Measurements from ENCODE around the gene AKAP6.
A peak's percentile ranks its signal among the peaks of the same experiment; 100 is the strongest.

Gene AKAP6

GRCh38 chr14:32412532-32412931 is 83.4 kb downstream of the AKAP6 start:
- DNase-seq, result peak in 1 of 5 experiments; percentile 69

GRCh38 chr14:32413967-32414640 is 85.0 kb downstream of the AKAP6 start:
- DNase-seq, result no peak

- no peak for DNase-seq
Observed at GRCh38 chr14:32414808-32415255, 85.7 kb downstream of the AKAP6 start.

GRCh38 chr14:32417956-32418552 is 89.0 kb downstream of the AKAP6 start:
- DNase-seq, result no peak

- peak in 1 of 5 experiments; percentile 6 for DNase-seq
Observed at GRCh38 chr14:32419429-32419828, 90.3 kb downstream of the AKAP6 start.

GRCh38 chr14:32421781-32422180 is 92.7 kb downstream of the AKAP6 start:
- no peak for DNase-seq

- no peak for DNase-seq
Observed at GRCh38 chr14:32422440-32422839, 93.3 kb downstream of the AKAP6 start.

GRCh38 chr14:32426028-32426427 is 96.9 kb downstream of the AKAP6 start:
- DNase-seq, result no peak

GRCh38 chr14:32426586-32427388 is 97.7 kb downstream of the AKAP6 start:
- no peak for DNase-seq

GRCh38 chr14:32427726-32428528 is 98.8 kb downstream of the AKAP6 start:
- no peak for DNase-seq

- no peak for DNase-seq
Observed at GRCh38 chr14:32428875-32429274, 99.8 kb downstream of the AKAP6 start.

GRCh38 chr14:32430326-32430725 is 101.2 kb downstream of the AKAP6 start:
- DNase-seq, result peak in 1 of 5 experiments; percentile 57

GRCh38 chr14:32432813-32433538 is 103.9 kb downstream of the AKAP6 start:
- DNase-seq, result no peak

- DNase-seq, result no peak
Observed at GRCh38 chr14:32434180-32434579, 105.1 kb downstream of the AKAP6 start.

GRCh38 chr14:32434880-32435279 is 105.8 kb downstream of the AKAP6 start:
- DNase-seq, result peak in 1 of 5 experiments; percentile 42

GRCh38 chr14:32435411-32435810 is 106.3 kb downstream of the AKAP6 start:
- no peak for DNase-seq

GRCh38 chr14:32436993-32437392 is 107.9 kb downstream of the AKAP6 start:
- DNase-seq, result no peak

- no peak for DNase-seq
Observed at GRCh38 chr14:32438517-32438916, 109.4 kb downstream of the AKAP6 start.

- no peak for DNase-seq
Observed at GRCh38 chr14:32443890-32444661, 115.0 kb downstream of the AKAP6 start.

GRCh38 chr14:32447371-32447770 is 118.3 kb downstream of the AKAP6 start:
- no peak for DNase-seq

- DNase-seq, result no peak
Observed at GRCh38 chr14:32449648-32450047, 120.5 kb downstream of the AKAP6 start.
